ENCODE data around the gene GABBR1.

Gene GABBR1

GRCh38 chr6:29566856-29567255 lies 66.1 kb downstream of the GABBR1 start:
- DNase-seq (ENCODE audit: low spot score): no peak

GRCh38 chr6:29564875-29565274 lies 68.1 kb downstream of the GABBR1 start:
- DNase-seq (ENCODE audit: low spot score): no peak

- DNase-seq (ENCODE audit: low spot score): no peak
Measured at GRCh38 chr6:29563435-29563965, 69.5 kb downstream of the GABBR1 start.

GRCh38 chr6:29561606-29562181 lies 71.3 kb downstream of the GABBR1 start:
- DNase-seq (ENCODE audit: low spot score): no peak

- DNase-seq (ENCODE audit: low spot score): no peak
Measured at GRCh38 chr6:29561091-29561490, 71.9 kb downstream of the GABBR1 start.

- no peak for DNase-seq (ENCODE audit: low spot score)
Measured at GRCh38 chr6:29559524-29560287, 73.3 kb downstream of the GABBR1 start, which contains the start of gene UBD. TSS of gene UBD (minus strand) at chr6:29559732. CDS start at chr6:29559701, 31 bp downstream.

GRCh38 chr6:29558439-29559079 lies 74.4 kb downstream of the GABBR1 start:
- DNase-seq (ENCODE audit: low spot score): no peak

- DNase-seq (ENCODE audit: low spot score): no peak
Measured at GRCh38 chr6:29557320-29557719, 75.7 kb downstream of the GABBR1 start.

- DNase-seq (ENCODE audit: low spot score): no peak
Measured at GRCh38 chr6:29554764-29555163, 78.2 kb downstream of the GABBR1 start.

- peak; percentile 23 for DNase-seq (ENCODE audit: low spot score)
Measured at GRCh38 chr6:29553268-29554057, 79.5 kb downstream of the GABBR1 start.

- no peak for DNase-seq (ENCODE audit: low spot score)
Measured at GRCh38 chr6:29552512-29553051, 80.4 kb downstream of the GABBR1 start.

- no peak for DNase-seq (ENCODE audit: low spot score)
Measured at GRCh38 chr6:29547573-29547972, 85.4 kb downstream of the GABBR1 start.

- DNase-seq (ENCODE audit: low spot score): no peak
Measured at GRCh38 chr6:29537714-29538403, 95.1 kb downstream of the GABBR1 start.

- no peak for DNase-seq (ENCODE audit: low spot score)
Measured at GRCh38 chr6:29532320-29532951, 100.5 kb downstream of the GABBR1 start.

- DNase-seq (ENCODE audit: low spot score): no peak
Measured at GRCh38 chr6:29531668-29532067, 101.3 kb downstream of the GABBR1 start.

GRCh38 chr6:29530671-29531310 lies 102.2 kb downstream of the GABBR1 start:
- DNase-seq (ENCODE audit: low spot score): no peak

- DNase-seq (ENCODE audit: low spot score): no peak
Measured at GRCh38 chr6:29529956-29530355, 103.0 kb downstream of the GABBR1 start.

- no peak for DNase-seq (ENCODE audit: low spot score)
Measured at GRCh38 chr6:29528988-29529560, 103.9 kb downstream of the GABBR1 start.

- DNase-seq (ENCODE audit: low spot score): no peak
Measured at GRCh38 chr6:29528300-29528931, 104.6 kb downstream of the GABBR1 start.

Measured in SK-N-DZ (cell line).